Activated naive CD4-positive, alpha-beta T cell treated with anti-CD3 and anti-CD28 coated beads, Interleukin-2, amount 50 U/mL, for 24 hours (primary cell): ENCODE measurements around the gene SLC9A5.

Experiments used
- H3K27ac Mint-ChIP-seq: one replicate; pipeline ENCODE4 v1.8.0; 2021; ENCODE audit warnings: mild to moderate bottlenecking, mixed read lengths
- H3K27me3 Mint-ChIP-seq: one replicate; pipeline ENCODE4 v1.8.0; 2021; ENCODE audit warnings: mixed read lengths
- H3K36me3 Mint-ChIP-seq: one replicate; pipeline ENCODE4 v1.8.0; 2021; ENCODE audit warnings: mixed read lengths
- H3K4me1 Mint-ChIP-seq: one replicate; pipeline ENCODE4 v1.8.0; 2021; ENCODE audit warnings: mixed read lengths
- H3K4me3 Mint-ChIP-seq: one replicate; pipeline ENCODE4 v1.8.0; 2021; ENCODE audit warnings: mild to moderate bottlenecking, mixed read lengths
- H3K9me3 Mint-ChIP-seq: one replicate; pipeline ENCODE4 v1.8.0; 2021; ENCODE audit warnings: mixed read lengths

SLC9A5 gene

GRCh38 chr16:67258161-67258835 lies 9.5 kb downstream of the SLC9A5 start:
- H3K4me3 Mint-ChIP-seq: no peak overlapping the region
- H3K27me3 Mint-ChIP-seq: peaks cover 7% of the 10 kb centered on the region
- no peaks in the 10 kb centered on the region for H3K9me3 Mint-ChIP-seq
- no peaks in the 10 kb centered on the region for H3K36me3 Mint-ChIP-seq
- H3K4me1 Mint-ChIP-seq: no peaks in the 10 kb centered on the region
- H3K27ac Mint-ChIP-seq: no peak overlapping the region

- Mint-ChIP-seq H3K36me3 (no peaks in the 10 kb centered on the region), H3K27ac (no peak overlapping the region), H3K27me3 (peaks cover 9% of the 10 kb centered on the region)
These were observed 10.9 kb downstream of the SLC9A5 start for GRCh38 chr16:67259705-67260104.

GRCh38 chr16:67260426-67261063 lies 11.8 kb downstream of the SLC9A5 start:
- H3K9me3 Mint-ChIP-seq: no peaks in the 10 kb centered on the region
- peak overlapping the region; percentile 43 for H3K27ac Mint-ChIP-seq
- H3K4me3 Mint-ChIP-seq: no peak overlapping the region
- no peaks in the 10 kb centered on the region for H3K36me3 Mint-ChIP-seq
- no peaks in the 10 kb centered on the region for H3K4me1 Mint-ChIP-seq
- H3K27me3 Mint-ChIP-seq: peaks cover 7% of the 10 kb centered on the region

More at GRCh38 chr16:67259705-67260104, 10.9 kb downstream of the SLC9A5 start:
- no peaks in the 10 kb centered on the region for H3K9me3 Mint-ChIP-seq
- no peaks in the 10 kb centered on the region for H3K4me1 Mint-ChIP-seq
- no peak overlapping the region for H3K4me3 Mint-ChIP-seq

- Mint-ChIP-seq H3K4me1 (no peaks in the 10 kb centered on the region), H3K9me3 (no peaks in the 10 kb centered on the region), H3K27me3 (peaks cover 4% of the 10 kb centered on the region), H3K4me3 (no peak overlapping the region), H3K27ac (no peak overlapping the region), H3K36me3 (no peaks in the 10 kb centered on the region)
These were observed 14.4 kb downstream of the SLC9A5 start for GRCh38 chr16:67263201-67263600.

- H3K36me3 Mint-ChIP-seq: no peaks in the 10 kb centered on the region
- H3K27ac Mint-ChIP-seq: no peak overlapping the region
- H3K9me3 Mint-ChIP-seq: no peaks in the 10 kb centered on the region
- H3K27me3 Mint-ChIP-seq: peaks cover 4% of the 10 kb centered on the region
- no peaks in the 10 kb centered on the region for H3K4me1 Mint-ChIP-seq
- H3K4me3 Mint-ChIP-seq: no peak overlapping the region
These were observed 15.5 kb downstream of the SLC9A5 start for GRCh38 chr16:67264277-67264676.

GRCh38 chr16:67264866-67265265 lies 16.1 kb downstream of the SLC9A5 start:
- Mint-ChIP-seq H3K4me1 (no peaks in the 10 kb centered on the region), H3K36me3 (no peaks in the 10 kb centered on the region), H3K27me3 (peaks cover 4% of the 10 kb centered on the region), H3K4me3 (no peak overlapping the region), H3K9me3 (no peaks in the 10 kb centered on the region), H3K27ac (no peak overlapping the region)

- no peaks in the 10 kb centered on the region for H3K36me3 Mint-ChIP-seq
- H3K9me3 Mint-ChIP-seq: no peaks in the 10 kb centered on the region
- no peaks in the 10 kb centered on the region for H3K4me1 Mint-ChIP-seq
- peaks cover 4% of the 10 kb centered on the region for H3K27me3 Mint-ChIP-seq
- H3K4me3 Mint-ChIP-seq: no peak overlapping the region
- no peak overlapping the region for H3K27ac Mint-ChIP-seq
These were observed 17.1 kb downstream of the SLC9A5 start for GRCh38 chr16:67265834-67266233.

- peaks cover 3% of the 10 kb centered on the region for H3K27me3 Mint-ChIP-seq
These were observed 19.4 kb downstream of the SLC9A5 start for GRCh38 chr16:67268136-67268579.

GRCh38 chr16:67269766-67270165 lies 21.0 kb downstream of the SLC9A5 start:
- no peaks in the 10 kb centered on the region for H3K9me3 Mint-ChIP-seq
- H3K27me3 Mint-ChIP-seq: no peaks in the 10 kb centered on the region
- H3K4me1 Mint-ChIP-seq: no peaks in the 10 kb centered on the region
- H3K27ac Mint-ChIP-seq: no peak overlapping the region
- no peaks in the 10 kb centered on the region for H3K36me3 Mint-ChIP-seq
- H3K4me3 Mint-ChIP-seq: no peak overlapping the region

More at GRCh38 chr16:67268136-67268579, 19.4 kb downstream of the SLC9A5 start:
- H3K27ac Mint-ChIP-seq: no peak overlapping the region
- H3K4me3 Mint-ChIP-seq: no peak overlapping the region
- no peaks in the 10 kb centered on the region for H3K9me3 Mint-ChIP-seq
- H3K36me3 Mint-ChIP-seq: no peaks in the 10 kb centered on the region
- no peaks in the 10 kb centered on the region for H3K4me1 Mint-ChIP-seq

- Mint-ChIP-seq H3K4me3 (no peak overlapping the region), H3K27ac (peak overlapping the region; percentile 72), H3K27me3 (no peaks in the 10 kb centered on the region), H3K9me3 (no peaks in the 10 kb centered on the region), H3K4me1 (peaks cover 3% of the 10 kb centered on the region), H3K36me3 (no peaks in the 10 kb centered on the region)
These were observed 22.2 kb downstream of the SLC9A5 start for GRCh38 chr16:67270931-67271338.

GRCh38 chr16:67271446-67271845 lies 22.7 kb downstream of the SLC9A5 start:
- no peaks in the 10 kb centered on the region for H3K27me3 Mint-ChIP-seq
- peaks cover under 1% of the 10 kb centered on the region for H3K36me3 Mint-ChIP-seq
- H3K9me3 Mint-ChIP-seq: no peaks in the 10 kb centered on the region
- H3K4me1 Mint-ChIP-seq: peaks cover 5% of the 10 kb centered on the region
- no peak overlapping the region for H3K27ac Mint-ChIP-seq
- no peak overlapping the region for H3K4me3 Mint-ChIP-seq

- no peak overlapping the region for H3K27ac Mint-ChIP-seq
- H3K27me3 Mint-ChIP-seq: no peaks in the 10 kb centered on the region
- no peaks in the 10 kb centered on the region for H3K9me3 Mint-ChIP-seq
- peaks cover 13% of the 10 kb centered on the region for H3K4me1 Mint-ChIP-seq
- no peak overlapping the region for H3K4me3 Mint-ChIP-seq
- peaks cover 3% of the 10 kb centered on the region for H3K36me3 Mint-ChIP-seq
These were observed 26.5 kb downstream of the SLC9A5 start for GRCh38 chr16:67275321-67275720.

- Mint-ChIP-seq H3K27ac (peak overlapping the region; percentile 65), H3K4me1 (peaks cover 13% of the 10 kb centered on the region), H3K36me3 (peaks cover 3% of the 10 kb centered on the region), H3K9me3 (no peaks in the 10 kb centered on the region), H3K27me3 (no peaks in the 10 kb centered on the region), H3K4me3 (peak overlapping the region; percentile 67)
These were observed 28.7 kb downstream of the SLC9A5 start for GRCh38 chr16:67277294-67277998.

- peaks cover 13% of the 10 kb centered on the region for H3K4me1 Mint-ChIP-seq
- no peaks in the 10 kb centered on the region for H3K27me3 Mint-ChIP-seq
- peaks cover 4% of the 10 kb centered on the region for H3K36me3 Mint-ChIP-seq
- peak overlapping the region; percentile 88 for H3K27ac Mint-ChIP-seq
- peak overlapping the region; percentile 92 for H3K4me3 Mint-ChIP-seq
- no peaks in the 10 kb centered on the region for H3K9me3 Mint-ChIP-seq
These were observed 29.4 kb downstream of the SLC9A5 start for GRCh38 chr16:67277999-67278772.

- Mint-ChIP-seq H3K9me3 (no peaks in the 10 kb centered on the region), H3K27me3 (no peaks in the 10 kb centered on the region), H3K36me3 (peaks cover 4% of the 10 kb centered on the region), H3K27ac (peak overlapping the region; percentile 88), H3K4me3 (peak overlapping the region; percentile 92), H3K4me1 (peaks cover 13% of the 10 kb centered on the region)
These were observed 30.1 kb downstream of the SLC9A5 start for GRCh38 chr16:67278773-67279295.
